Right ventricle myocardium inferior (tissue), 1 donor: ENCODE measurements around the gene SLC46A2. TPM values are rescaled to one million over a fixed set of nuclear protein-coding genes. Genes with fewer than 3 reads are reported as not detected.

ENCODE experiments used
- ATAC-seq: fragments of 200-7000 bp; cut with Tn5 transposase; one replicate; pipeline ENCODE4 v1.9.1; 2020; ENCODE audit warnings: mild to moderate bottlenecking, moderate library complexity
- DNase-seq: peaks from one replicate; pipeline ENCODE4 v3.0.0; 2021; ENCODE audit errors: missing footprints
- intact Hi-C: fragments of 100-400 bp; cut with DNase I; formaldehyde crosslinking; loops from one replicate; pipeline ENCODE4 v1.11.0; 2022
- total RNA-seq: library from RNA; stranded (reverse); fragmentation: NEBNext Ultra II Directional; extraction: Animal tissue kit (Norgen Biotek cat#: 25700); gene quantifications from one replicate; pipeline ENCODE4 v1.2.1, GENCODE V29; 2021
- donor health status: DM: no; HTN: yes; CAD: no; lungs with severe emphysema.

The SLC46A2 gene
- total RNA-seq, 1 donor from 2014 or later = not detected

DNA sequence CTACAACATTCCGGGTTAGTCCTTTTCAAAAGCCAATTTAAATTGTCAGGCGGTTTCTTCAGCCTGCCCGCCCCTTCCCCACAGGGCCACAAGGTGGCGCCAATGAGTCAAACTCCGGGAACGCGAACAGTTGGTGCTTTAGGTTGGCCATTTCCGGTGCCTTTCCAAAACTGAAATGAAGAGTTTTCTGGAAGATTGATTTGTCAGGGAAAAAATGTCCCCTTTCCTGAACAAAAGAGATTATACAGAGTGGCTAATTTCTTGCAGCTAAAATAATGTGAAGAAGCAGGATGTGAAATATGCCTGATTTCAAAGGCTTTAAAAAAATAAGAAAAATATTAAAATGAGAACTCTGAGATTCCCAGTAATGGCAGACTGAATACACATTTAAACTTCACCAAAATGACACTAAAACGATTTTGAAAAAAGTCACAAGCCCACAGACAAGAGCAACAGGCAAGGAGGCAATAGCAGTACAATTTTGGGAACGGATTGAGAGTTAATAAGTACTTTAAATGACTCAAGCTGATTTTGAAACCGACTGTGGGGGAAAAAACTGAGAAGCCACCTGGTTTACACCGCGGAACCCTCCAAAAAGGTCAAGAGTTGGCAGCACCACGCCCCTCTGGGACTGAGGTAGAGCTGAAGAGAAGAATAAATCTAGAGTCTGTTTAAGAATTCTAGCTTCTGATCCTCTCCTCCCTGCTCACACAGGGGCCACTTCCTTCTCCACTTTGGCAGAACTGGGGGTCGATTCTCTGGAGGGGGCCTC is 45.7 kb downstream of the SLC46A2 start:
- ATAC-seq (peak; percentile 56), DNase-seq (peak; percentile 84)
- intact Hi-C loops = loop anchor here (1.0 to 10.0 kb wide), 2 partner anchors 58 to 270 kb away; no protein-coding TSS in a partner anchor

DNA sequence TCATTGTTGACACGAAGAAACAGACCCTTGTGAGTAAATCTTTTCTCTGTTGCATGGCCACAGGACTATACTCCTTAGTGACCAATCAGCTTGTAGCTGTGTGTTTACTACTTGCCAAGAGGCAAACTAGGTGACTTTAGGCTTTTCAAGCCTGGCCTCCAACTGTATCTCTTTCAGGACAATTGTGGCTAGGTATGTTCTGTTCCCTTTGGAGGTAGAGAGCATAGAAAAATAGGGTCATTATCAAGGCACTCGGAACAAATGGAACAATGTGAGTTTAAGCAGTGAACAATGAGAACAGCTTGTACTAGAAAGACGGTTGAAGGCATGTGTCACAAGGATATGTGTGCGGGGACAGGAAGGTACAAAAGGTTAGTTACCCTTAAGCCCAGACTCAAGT is 48.1 kb downstream of the SLC46A2 start:
- ATAC-seq = peak; percentile 52
- intact Hi-C loops = loop anchor here (10.0 kb wide), 1 partner anchor 272 kb away; no protein-coding TSS in a partner anchor
- no peak for DNase-seq

DNA sequence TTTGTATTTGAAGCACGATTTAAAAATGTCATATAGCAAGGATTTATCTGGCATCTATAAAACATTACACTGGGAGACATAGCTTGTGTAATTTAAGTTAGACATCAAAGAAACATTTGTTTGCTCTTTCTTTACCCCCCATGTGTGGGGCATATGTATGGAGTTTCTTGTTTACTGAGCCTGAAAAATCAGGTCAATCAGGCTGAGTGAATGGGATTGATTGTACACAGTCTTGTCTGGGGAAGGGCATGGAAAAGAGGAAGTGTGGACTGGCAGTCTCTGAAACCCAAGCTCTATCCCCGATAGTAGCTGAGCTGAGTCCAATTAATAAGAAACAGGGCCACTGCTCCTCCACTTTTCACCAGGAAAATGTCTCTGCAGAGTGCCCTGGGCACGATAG is 49.4 kb downstream of the SLC46A2 start:
- intact Hi-C loops = loop anchor here (10.0 kb wide), 1 partner anchor 274 kb away; no protein-coding TSS in a partner anchor
- ATAC-seq (no peak), DNase-seq (no peak)

DNA sequence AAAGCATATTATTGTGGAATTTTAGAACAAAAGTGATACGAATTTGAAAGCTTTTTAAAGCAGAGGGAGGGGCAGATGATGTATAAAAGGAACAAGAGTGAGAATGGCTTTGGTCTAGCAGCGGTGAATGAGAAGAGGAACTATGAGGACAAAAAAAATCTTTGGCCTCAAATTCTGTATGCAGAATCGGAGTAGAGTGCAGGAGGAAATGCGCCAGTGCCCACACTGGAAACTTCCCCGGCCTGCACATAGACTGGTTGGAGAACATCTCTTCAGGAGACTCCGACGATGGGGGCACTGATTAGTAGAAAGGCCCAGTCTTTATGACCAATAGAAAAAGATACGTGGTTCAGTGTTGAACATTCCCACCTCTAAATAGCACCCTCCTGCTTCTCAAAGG is 51.3 kb downstream of the SLC46A2 start:
- ATAC-seq = no peak
- no peak for DNase-seq
- intact Hi-C loops = no loop called here

DNA sequence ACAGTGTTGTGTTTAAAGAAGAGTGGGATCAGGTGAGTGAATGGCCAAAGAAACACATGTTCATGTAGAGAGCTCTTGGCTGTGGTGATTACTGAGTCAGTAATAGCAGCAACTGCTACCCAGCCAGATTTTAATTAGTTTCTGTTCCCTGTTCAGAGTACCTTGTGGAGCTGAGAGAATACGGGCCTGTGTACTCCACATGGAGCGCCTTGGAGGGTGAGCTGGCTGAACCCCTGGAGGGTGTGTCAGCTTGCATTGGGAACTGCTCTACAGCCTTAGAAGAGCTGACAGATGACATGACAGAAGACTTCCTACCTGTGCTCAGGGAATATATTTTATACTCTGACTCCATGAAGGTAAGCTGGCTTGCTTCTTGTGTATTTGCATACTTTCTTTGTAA is 52.3 kb downstream of the SLC46A2 start:
- DNase-seq = no peak
- intact Hi-C loops = no loop called here
- ATAC-seq = no peak

DNA sequence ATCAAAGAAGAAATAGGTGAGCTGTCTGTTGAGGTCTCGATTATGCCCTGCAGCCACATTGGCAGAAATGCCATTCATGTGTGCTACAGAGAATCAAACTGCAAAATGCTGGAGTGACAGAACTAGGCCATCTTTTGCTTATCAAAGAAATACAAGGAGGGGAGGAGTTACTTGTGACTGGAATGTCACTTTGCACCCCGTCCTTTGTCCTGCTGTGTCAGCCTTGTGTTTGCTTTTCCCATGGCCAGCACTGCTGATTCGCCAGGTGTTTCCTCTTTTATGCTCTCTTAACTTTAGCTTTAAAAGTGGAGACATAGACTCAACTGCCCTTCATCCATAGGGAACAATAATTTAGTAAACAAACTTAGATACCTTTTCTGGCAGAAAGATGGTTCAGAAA is 54.3 kb downstream of the SLC46A2 start:
- intact Hi-C loops = no loop called here
- no peak for DNase-seq
- no peak for ATAC-seq

DNA sequence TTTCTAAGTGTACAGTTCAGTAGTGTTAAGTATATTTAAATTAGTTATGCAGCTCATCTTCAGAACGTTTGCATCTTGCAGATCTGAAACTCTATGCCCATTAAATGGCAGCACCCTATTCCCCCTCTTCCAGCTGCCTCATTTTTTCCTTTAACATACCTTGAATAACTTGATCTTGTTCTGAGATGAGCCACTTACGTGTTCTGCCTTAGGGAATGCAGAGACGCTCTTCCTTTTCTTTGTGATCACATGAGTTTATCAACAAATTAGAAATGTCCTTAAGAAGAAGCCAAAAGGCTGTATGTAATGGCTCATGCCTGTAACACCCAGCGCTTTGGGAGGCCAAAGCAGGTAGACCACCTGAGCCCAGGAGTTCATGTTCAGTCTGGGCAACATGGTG is 57.6 kb downstream of the SLC46A2 start:
- no peak for DNase-seq
- intact Hi-C loops = no loop called here
- no peak for ATAC-seq

DNA sequence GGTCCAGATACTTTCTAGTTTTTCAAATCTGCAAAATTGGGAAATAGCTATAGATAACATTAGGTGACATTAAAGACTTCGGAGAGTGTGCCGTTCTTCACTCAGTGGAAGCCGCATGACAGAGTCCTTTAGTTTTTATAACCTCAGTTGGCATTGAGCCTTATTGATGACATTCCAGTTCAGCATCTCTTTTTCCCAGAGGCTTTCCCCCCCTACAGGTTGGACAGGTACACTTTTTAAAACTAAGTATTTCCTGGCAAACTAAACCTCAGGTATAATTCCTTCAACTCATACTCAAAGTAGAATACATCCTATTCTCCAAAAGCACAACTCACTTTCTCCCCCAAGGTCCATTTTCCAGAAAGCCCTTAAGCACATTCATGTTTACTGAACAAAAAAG is 58.7 kb downstream of the SLC46A2 start:
- no peak for DNase-seq
- no peak for ATAC-seq
- intact Hi-C loops = no loop called here

DNA sequence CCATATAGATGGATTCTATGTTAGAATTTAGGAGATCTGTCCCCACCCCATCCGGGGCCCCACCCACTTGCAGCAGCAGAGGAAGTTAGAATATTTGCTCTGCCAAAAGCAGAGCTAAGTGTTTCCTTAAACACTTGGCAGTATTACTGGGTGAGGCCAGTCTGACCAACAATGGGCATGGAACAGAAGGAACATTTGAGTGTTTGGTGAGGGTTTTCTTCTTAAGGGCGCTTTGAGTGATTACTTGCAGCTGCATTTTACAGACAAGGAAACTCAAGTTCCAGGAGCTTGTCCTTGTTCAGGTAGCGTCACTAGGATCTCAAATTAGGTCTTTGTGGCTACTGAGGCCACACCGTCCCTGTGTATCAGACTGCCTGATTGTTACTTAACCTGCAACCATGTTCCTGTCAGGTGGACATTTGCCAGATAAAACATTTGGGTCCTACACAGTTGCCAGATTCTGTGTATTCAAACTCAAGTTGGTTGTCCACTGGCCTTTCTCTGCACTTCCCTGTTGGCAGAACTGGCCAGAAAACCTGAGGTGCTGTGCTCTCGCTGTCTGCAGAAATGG is 59.3 kb downstream of the SLC46A2 start:
- DNase-seq (peak; percentile 79), ATAC-seq (peak; percentile 59)
- intact Hi-C loops = no loop called here

Other genes starting within 250 kb of the SLC46A2 start
- gene INIP, start 172.8 kb downstream of the SLC46A2 start, total RNA-seq = 17.0 TPM
- 5.0 TPM for gene SNX30, start 140.1 kb downstream of the SLC46A2 start, total RNA-seq
- gene ZNF883, start 121.3 kb upstream of the SLC46A2 start, total RNA-seq = 4.8 TPM
- 1.1 TPM for gene ZFP37, start 165.8 kb upstream of the SLC46A2 start, total RNA-seq